GM23338 (cell line): ENCODE data around the gene SYPL2. TPM values are rescaled to one million over a fixed set of nuclear protein-coding genes. Genes with fewer than 3 reads are reported as not detected.

Experiments used
- ATAC-seq: fragments of 200-7000 bp; cut with Tn5 transposase; 3 replicates; pipeline ENCODE4 v1.9.1; 2020
- DNase-seq: peaks from one replicate; pipeline ENCODE4 v3.0.0-alpha.2; 2015; ENCODE audit warnings: low spot score
- H2AFZ ChIP-seq: fragments of 200-600 bp; sonication (generic); 2 replicates; pipeline ENCODE4 v1.8.0; 2016; ENCODE audit warnings: antibody characterized with exemption, mild to moderate bottlenecking, moderate library complexity
- H3F3A ChIP-seq: fragments of 200-600 bp; sonication (generic); replicated peaks from 2 replicates; pipeline ENCODE4 v1.8.0; 2017; ENCODE audit warnings: antibody characterized with exemption, mixed run types, low read depth
- H3K27ac ChIP-seq: fragments of 200-600 bp; sonication (generic); 2 replicates; pipeline ENCODE4 v1.6.1; 2016; ENCODE audit warnings: low read depth
- H3K27me3 ChIP-seq: fragments of 200-600 bp; sonication (generic); 2 replicates; pipeline ENCODE4 v1.8.0; 2016; ENCODE audit warnings: mild to moderate bottlenecking, mixed run types, moderate library complexity; ENCODE audit not compliant: insufficient read depth
- H3K36me3 ChIP-seq: fragments of 200-600 bp; sonication (generic); 2 replicates; pipeline ENCODE4 v1.8.0; 2016; ENCODE audit warnings: mild to moderate bottlenecking; ENCODE audit not compliant: insufficient read depth
- H3K4me1 ChIP-seq: fragments of 200-600 bp; sonication (generic); 2 replicates; pipeline ENCODE4 v1.8.0; 2016; ENCODE audit warnings: mild to moderate bottlenecking, moderate library complexity; ENCODE audit not compliant: insufficient read depth
- H3K4me2 ChIP-seq: fragments of 200-600 bp; sonication (generic); 2 replicates; pipeline ENCODE4 v1.7.1; 2017; ENCODE audit warnings: mixed run types
- H3K4me3 ChIP-seq: fragments of 200-600 bp; sonication (generic); 2 replicates; pipeline ENCODE4 v1.6.1; 2016; ENCODE audit warnings: mixed run types
- H3K79me2 ChIP-seq: fragments of 200-600 bp; sonication (generic); replicated peaks from 2 replicates; pipeline ENCODE4 v1.8.0; 2017; ENCODE audit warnings: mild to moderate bottlenecking; ENCODE audit not compliant: insufficient read depth
- H3K9me2 ChIP-seq: fragments of 200-600 bp; sonication (generic); 2 replicates; pipeline ENCODE4 v1.8.0; 2017; ENCODE audit not compliant: insufficient read depth
- H4K20me1 ChIP-seq: fragments of 200-600 bp; sonication (generic); replicated peaks from 2 replicates; pipeline ENCODE4 v1.8.0; 2017; ENCODE audit warnings: mild to moderate bottlenecking; ENCODE audit not compliant: insufficient read depth
- H3K27ac Mint-ChIP-seq: 2 replicates; pipeline ENCODE4 v1.8.0; 2020; ENCODE audit warnings: inconsistent platforms, mild to moderate bottlenecking, moderate library complexity, mixed read lengths
- H3K27me3 Mint-ChIP-seq: 3 replicates; pipeline ENCODE4 v1.8.0; 2022; ENCODE audit warnings: low read depth, mild to moderate bottlenecking, moderate library complexity, mixed read lengths, inconsistent platforms; ENCODE audit not compliant: insufficient read depth, poor library complexity
- H3K36me3 Mint-ChIP-seq: 3 replicates; pipeline ENCODE4 v1.8.0; 2021; ENCODE audit warnings: low read depth, mild to moderate bottlenecking, inconsistent platforms, moderate library complexity, mixed read lengths
- H3K4me1 Mint-ChIP-seq: 3 replicates; pipeline ENCODE4 v1.8.0; 2020; ENCODE audit warnings: mild to moderate bottlenecking, inconsistent platforms, mixed read lengths
- H3K4me3 Mint-ChIP-seq: 3 replicates; pipeline ENCODE4 v1.8.0; 2021; ENCODE audit warnings: moderate library complexity, mild to moderate bottlenecking, inconsistent platforms, mixed read lengths
- H3K9me3 Mint-ChIP-seq: 3 replicates; pipeline ENCODE4 v1.8.0; 2020; ENCODE audit warnings: moderate library complexity, mild to moderate bottlenecking, inconsistent platforms, mixed read lengths
- CREB1 ChIP-seq: fragments of 250-450 bp; sonication (Bioruptor Pico); IDR thresholded peaks from 2 replicates; pipeline ENCODE4 v1.5.0; 2020; ENCODE audit warnings: low read depth, mild to moderate bottlenecking, moderate library complexity
- EZH2 ChIP-seq: fragments of 200-600 bp; sonication (generic); IDR thresholded peaks from one replicate; pipeline ENCODE4 v1.8.0; 2017; ENCODE audit warnings: antibody characterized with exemption, mild to moderate bottlenecking, low read depth; ENCODE audit not compliant: unreplicated experiment
- EZH2phosphoT487 ChIP-seq: fragments of 200-600 bp; sonication (generic); IDR thresholded peaks from one replicate; pipeline ENCODE4 v1.8.1; 2018; ENCODE audit warnings: antibody characterized with exemption; ENCODE audit not compliant: unreplicated experiment
- JUNB ChIP-seq: IDR thresholded peaks from one replicate; pipeline ENCODE4 v1.6.1; 2016; ENCODE audit warnings: antibody characterized with exemption; ENCODE audit not compliant: unreplicated experiment
- NANOG ChIP-seq: IDR thresholded peaks from 2 replicates; pipeline ENCODE4 v1.6.1; 2016; ENCODE audit warnings: antibody characterized with exemption, borderline replicate concordance
- STAT1 ChIP-seq: IDR thresholded peaks from one replicate; pipeline ENCODE4 v1.6.1; 2016; ENCODE audit warnings: antibody characterized with exemption; ENCODE audit not compliant: unreplicated experiment
- ZNF331 ChIP-seq: fragments of 250-450 bp; sonication (Bioruptor Pico); IDR thresholded peaks from 2 replicates; pipeline ENCODE4 v1.5.0; 2020; ENCODE audit warnings: low read depth, mild to moderate bottlenecking, moderate library complexity
- polyA plus RNA-seq: library from polyadenylated mRNA; unstranded; fragments of >200 nt; fragmentation: Nextera tagmentation; extraction: Ambion mirVana; gene quantifications from 2 replicates; pipeline ENCODE4 v1.2.1, GENCODE V29; 2016
- total RNA-seq: library from RNA; depleted of rRNA; stranded (reverse); fragments of >200 nt; shearing (Covaris generic); gene quantifications from 2 replicates; pipeline ENCODE4 v1.2.3, GENCODE V29; 2014
- TF ChIP-seq, protein P1 (sequence below): IDR thresholded peaks from 2 replicates; pipeline ENCODE4 v1.6.1; 2016; ENCODE audit warnings: antibody characterized with exemption
- TF ChIP-seq, protein P2 (sequence below): fragments of 250-450 bp; sonication (Bioruptor Pico); IDR thresholded peaks from 2 replicates; pipeline ENCODE4 v1.5.0; 2020; ENCODE audit warnings: mild to moderate bottlenecking, moderate library complexity
- TF ChIP-seq, protein P3 (sequence below), 2 experiments: fragments of 200-600 bp in 1 of 2; sonication (generic) in 1 of 2; conservative IDR thresholded peaks; 2 replicates each; pipeline versions ENCODE4 v1.5.1 to v1.6.1; 2016 to 2017; ENCODE audit warnings: antibody characterized with exemption in 2 of 2, low read depth in 2 of 2, mild to moderate bottlenecking in 2 of 2, moderate library complexity in 1 of 2

Gene SYPL2
- total and polyA plus RNA-seq, 2 experiments from 2014 or later = 0.40 to 0.49 TPM

DNA sequence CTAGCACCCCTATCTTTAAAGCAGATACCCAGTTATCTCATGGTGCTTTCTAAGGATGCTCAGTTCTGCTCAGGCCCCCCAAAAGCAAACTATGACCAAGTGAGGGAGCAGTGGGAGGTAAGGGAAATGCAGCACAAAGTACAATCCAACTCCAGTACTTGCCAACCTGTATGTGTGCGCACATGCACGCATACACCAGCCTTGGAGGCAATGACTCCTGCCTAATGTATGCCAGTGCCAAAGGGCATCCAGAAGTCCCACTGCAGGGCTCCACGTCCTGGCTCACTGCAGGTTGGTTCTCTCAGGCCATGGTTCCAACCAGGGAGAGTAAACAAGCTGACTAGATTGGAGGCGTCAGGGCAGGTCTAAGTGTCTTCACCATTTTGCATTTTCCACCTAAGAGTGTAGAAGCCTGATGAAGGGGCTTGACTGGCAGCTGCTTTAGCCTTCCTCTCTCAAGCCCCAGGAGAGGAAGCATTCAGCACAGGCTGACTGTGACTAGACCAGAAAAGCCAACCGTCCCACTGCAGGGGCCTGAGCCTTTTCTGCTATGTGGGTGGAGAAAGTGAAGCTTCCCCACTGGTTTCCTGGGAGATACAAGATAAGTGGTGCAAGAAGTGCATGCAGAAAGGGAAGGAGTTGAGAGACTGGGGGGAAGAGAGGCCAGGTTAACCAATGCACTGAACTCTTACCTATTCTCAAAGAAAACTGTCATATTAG, 35.5 kb downstream of the SYPL2 start:
- no peak overlapping the region for H3K4me2 ChIP-seq
- no peaks in the 10 kb centered on the region; the same call in 1 of the 2 replicates for H3K9me2 ChIP-seq
- no peak overlapping the region for H3K27ac ChIP-seq
- DNase-seq (no peak), ATAC-seq (no peak)
- H3F3A ChIP-seq = no peaks in the 10 kb centered on the region
- H3K36me3 Mint-ChIP-seq = peaks cover 2% of the 10 kb centered on the region; the same call in 1 of the 3 replicates
- no peak overlapping the region for H3K4me3 ChIP-seq
- H3K4me1 Mint-ChIP-seq = peaks cover 28% of the 10 kb centered on the region
- H3K27me3 Mint-ChIP-seq = peaks cover 10% of the 10 kb centered on the region
- no peak overlapping the region for H3K4me3 Mint-ChIP-seq
- no peaks in the 10 kb centered on the region for H3K79me2 ChIP-seq
- no peak overlapping the region for H2AFZ ChIP-seq
- no peaks in the 10 kb centered on the region for H3K36me3 ChIP-seq
- H3K27me3 ChIP-seq = no peaks in the 10 kb centered on the region
- H3K4me1 ChIP-seq = peaks cover 16% of the 10 kb centered on the region
- H4K20me1 ChIP-seq = no peaks in the 10 kb centered on the region
- TF ChIP-seq, protein P1, sequence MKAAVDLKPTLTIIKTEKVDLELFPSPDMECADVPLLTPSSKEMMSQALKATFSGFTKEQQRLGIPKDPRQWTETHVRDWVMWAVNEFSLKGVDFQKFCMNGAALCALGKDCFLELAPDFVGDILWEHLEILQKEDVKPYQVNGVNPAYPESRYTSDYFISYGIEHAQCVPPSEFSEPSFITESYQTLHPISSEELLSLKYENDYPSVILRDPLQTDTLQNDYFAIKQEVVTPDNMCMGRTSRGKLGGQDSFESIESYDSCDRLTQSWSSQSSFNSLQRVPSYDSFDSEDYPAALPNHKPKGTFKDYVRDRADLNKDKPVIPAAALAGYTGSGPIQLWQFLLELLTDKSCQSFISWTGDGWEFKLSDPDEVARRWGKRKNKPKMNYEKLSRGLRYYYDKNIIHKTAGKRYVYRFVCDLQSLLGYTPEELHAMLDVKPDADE = no peak
- TF ChIP-seq, protein P2, sequence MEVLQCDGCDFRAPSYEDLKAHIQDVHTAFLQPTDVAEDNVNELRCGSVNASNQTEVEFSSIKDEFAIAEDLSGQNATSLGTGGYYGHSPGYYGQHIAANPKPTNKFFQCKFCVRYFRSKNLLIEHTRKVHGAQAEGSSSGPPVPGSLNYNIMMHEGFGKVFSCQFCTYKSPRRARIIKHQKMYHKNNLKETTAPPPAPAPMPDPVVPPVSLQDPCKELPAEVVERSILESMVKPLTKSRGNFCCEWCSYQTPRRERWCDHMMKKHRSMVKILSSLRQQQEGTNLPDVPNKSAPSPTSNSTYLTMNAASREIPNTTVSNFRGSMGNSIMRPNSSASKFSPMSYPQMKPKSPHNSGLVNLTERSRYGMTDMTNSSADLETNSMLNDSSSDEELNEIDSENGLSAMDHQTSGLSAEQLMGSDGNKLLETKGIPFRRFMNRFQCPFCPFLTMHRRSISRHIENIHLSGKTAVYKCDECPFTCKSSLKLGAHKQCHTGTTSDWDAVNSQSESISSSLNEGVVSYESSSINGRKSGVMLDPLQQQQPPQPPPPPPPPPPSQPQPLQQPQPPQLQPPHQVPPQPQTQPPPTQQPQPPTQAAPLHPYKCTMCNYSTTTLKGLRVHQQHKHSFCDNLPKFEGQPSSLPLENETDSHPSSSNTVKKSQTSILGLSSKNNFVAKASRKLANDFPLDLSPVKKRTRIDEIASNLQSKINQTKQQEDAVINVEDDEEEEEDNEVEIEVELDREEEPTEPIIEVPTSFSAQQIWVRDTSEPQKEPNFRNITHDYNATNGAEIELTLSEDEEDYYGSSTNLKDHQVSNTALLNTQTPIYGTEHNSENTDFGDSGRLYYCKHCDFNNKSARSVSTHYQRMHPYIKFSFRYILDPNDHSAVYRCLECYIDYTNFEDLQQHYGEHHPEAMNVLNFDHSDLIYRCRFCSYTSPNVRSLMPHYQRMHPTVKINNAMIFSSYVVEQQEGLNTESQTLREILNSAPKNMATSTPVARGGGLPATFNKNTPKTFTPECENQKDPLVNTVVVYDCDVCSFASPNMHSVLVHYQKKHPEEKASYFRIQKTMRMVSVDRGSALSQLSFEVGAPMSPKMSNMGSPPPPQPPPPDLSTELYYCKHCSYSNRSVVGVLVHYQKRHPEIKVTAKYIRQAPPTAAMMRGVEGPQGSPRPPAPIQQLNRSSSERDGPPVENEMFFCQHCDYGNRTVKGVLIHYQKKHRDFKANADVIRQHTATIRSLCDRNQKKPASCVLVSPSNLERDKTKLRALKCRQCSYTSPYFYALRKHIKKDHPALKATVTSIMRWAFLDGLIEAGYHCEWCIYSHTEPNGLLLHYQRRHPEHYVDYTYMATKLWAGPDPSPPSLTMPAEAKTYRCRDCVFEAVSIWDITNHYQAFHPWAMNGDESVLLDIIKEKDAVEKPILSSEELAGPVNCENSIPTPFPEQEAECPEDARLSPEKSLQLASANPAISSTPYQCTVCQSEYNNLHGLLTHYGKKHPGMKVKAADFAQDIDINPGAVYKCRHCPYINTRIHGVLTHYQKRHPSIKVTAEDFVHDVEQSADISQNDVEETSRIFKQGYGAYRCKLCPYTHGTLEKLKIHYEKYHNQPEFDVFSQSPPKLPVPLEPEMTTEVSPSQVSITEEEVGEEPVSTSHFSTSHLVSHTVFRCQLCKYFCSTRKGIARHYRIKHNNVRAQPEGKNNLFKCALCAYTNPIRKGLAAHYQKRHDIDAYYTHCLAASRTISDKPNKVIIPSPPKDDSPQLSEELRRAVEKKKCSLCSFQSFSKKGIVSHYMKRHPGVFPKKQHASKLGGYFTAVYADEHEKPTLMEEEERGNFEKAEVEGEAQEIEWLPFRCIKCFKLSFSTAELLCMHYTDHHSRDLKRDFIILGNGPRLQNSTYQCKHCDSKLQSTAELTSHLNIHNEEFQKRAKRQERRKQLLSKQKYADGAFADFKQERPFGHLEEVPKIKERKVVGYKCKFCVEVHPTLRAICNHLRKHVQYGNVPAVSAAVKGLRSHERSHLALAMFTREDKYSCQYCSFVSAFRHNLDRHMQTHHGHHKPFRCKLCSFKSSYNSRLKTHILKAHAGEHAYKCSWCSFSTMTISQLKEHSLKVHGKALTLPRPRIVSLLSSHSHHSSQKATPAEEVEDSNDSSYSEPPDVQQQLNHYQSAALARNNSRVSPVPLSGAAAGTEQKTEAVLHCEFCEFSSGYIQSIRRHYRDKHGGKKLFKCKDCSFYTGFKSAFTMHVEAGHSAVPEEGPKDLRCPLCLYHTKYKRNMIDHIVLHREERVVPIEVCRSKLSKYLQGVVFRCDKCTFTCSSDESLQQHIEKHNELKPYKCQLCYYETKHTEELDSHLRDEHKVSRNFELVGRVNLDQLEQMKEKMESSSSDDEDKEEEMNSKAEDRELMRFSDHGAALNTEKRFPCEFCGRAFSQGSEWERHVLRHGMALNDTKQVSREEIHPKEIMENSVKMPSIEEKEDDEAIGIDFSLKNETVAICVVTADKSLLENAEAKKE (CRISPR knock-in tag) = no peak
- no peak for TF ChIP-seq EZH2
- no peak for TF ChIP-seq STAT1
- no peak for TF ChIP-seq EZH2phosphoT487
- no peak for TF ChIP-seq ZNF331 (CRISPR knock-in tag)
- no peak for TF ChIP-seq CREB1 (CRISPR knock-in tag)
- TF ChIP-seq, protein P3, sequence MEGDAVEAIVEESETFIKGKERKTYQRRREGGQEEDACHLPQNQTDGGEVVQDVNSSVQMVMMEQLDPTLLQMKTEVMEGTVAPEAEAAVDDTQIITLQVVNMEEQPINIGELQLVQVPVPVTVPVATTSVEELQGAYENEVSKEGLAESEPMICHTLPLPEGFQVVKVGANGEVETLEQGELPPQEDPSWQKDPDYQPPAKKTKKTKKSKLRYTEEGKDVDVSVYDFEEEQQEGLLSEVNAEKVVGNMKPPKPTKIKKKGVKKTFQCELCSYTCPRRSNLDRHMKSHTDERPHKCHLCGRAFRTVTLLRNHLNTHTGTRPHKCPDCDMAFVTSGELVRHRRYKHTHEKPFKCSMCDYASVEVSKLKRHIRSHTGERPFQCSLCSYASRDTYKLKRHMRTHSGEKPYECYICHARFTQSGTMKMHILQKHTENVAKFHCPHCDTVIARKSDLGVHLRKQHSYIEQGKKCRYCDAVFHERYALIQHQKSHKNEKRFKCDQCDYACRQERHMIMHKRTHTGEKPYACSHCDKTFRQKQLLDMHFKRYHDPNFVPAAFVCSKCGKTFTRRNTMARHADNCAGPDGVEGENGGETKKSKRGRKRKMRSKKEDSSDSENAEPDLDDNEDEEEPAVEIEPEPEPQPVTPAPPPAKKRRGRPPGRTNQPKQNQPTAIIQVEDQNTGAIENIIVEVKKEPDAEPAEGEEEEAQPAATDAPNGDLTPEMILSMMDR (conservative IDR thresholded peaks at IDR 0.05; ENCODE audit: low read depth in 2 of 2) = no peak
- TF ChIP-seq JUNB = no peak
- no peak for TF ChIP-seq NANOG
- H3K9me3 Mint-ChIP-seq = no peaks in the 10 kb centered on the region
- no peak overlapping the region for H3K27ac Mint-ChIP-seq
